Measurements from ENCODE around the gene CHRM4. TPM values are rescaled to one million over a fixed set of nuclear protein-coding genes. Genes with fewer than 3 reads are reported as not detected.

The CHRM4 gene
- total RNA-seq, 2 experiments from 2014 or later, result not detected

- CTCF ChIA-PET, result interaction anchor here (1.0 to 4.1 kb wide), 8 partner anchors 11 to 230 kb away, joined by 3 to 34 read pairs (median 4); partner anchors contain the start of genes ATG13 and HARBI1
- Mint-ChIP-seq H3K27ac (no peak overlapping the region), H3K4me3 (no peak overlapping the region), H3K27me3 (peaks cover 52% of the 10 kb centered on the region), H3K9me3 (no peaks in the 10 kb centered on the region), H3K36me3 (ENCODE audit: low read depth) (no peaks in the 10 kb centered on the region), H3K4me1 (ENCODE audit: low read depth) (peaks cover 18% of the 10 kb centered on the region)
- ATAC-seq (no peak), DNase-seq (no peak)
- POLR2A ChIA-PET, result interaction anchor here (1.0 to 1.1 kb wide), 2 partner anchors 10 to 67 kb away, joined by 3 to 4 read pairs; no protein-coding TSS in a partner anchor
- intact Hi-C loops (cut with micrococcal nuclease), result no loop called here
- no peak for TF ChIP-seq CTCF (IDR thresholded peaks at IDR 0.05)
Observed at GRCh38 chr11:46387456-46387855, 4.1 kb downstream of the CHRM4 start.

GRCh38 chr11:46386674-46387073, 4.9 kb downstream of the CHRM4 start:
- no peaks in the 10 kb centered on the region for H3K9me3 Mint-ChIP-seq
- peaks cover 55% of the 10 kb centered on the region for H3K27me3 Mint-ChIP-seq
- ATAC-seq (no peak), DNase-seq (no peak)
- ChIA-PET CTCF (interaction anchor here (1.1 to 4.1 kb wide), 5 partner anchors 10 to 149 kb away, joined by 3 to 34 read pairs (median 5); no protein-coding TSS in a partner anchor), POLR2A (interaction anchor here (1.0 to 1.1 kb wide), 2 partner anchors 9 to 68 kb away, joined by 3 to 4 read pairs; no protein-coding TSS in a partner anchor)
- no peak overlapping the region for H3K27ac Mint-ChIP-seq
- no peaks in the 10 kb centered on the region for H3K36me3 Mint-ChIP-seq (ENCODE audit: low read depth)
- TF ChIP-seq CTCF (IDR thresholded peaks at IDR 0.05), result no peak
- intact Hi-C loops (cut with micrococcal nuclease), result no loop called here
- H3K4me3 Mint-ChIP-seq, result no peak overlapping the region
- H3K4me1 Mint-ChIP-seq (ENCODE audit: low read depth), result peaks cover 22% of the 10 kb centered on the region

- Mint-ChIP-seq H3K4me3 (no peak overlapping the region), H3K27me3 (peaks cover 55% of the 10 kb centered on the region), H3K36me3 (ENCODE audit: low read depth) (no peaks in the 10 kb centered on the region), H3K9me3 (no peaks in the 10 kb centered on the region), H3K27ac (no peak overlapping the region), H3K4me1 (ENCODE audit: low read depth) (peaks cover 22% of the 10 kb centered on the region)
- intact Hi-C loops (cut with micrococcal nuclease), result no loop called here
- TF ChIP-seq CTCF (IDR thresholded peaks at IDR 0.05), result no peak
- ChIA-PET POLR2A (interaction anchor here (1.0 kb wide), 1 partner anchor 8 kb away, joined by 3 read pairs; no protein-coding TSS in a partner anchor), CTCF (no interaction called here)
- ATAC-seq, result no peak
- no peak for DNase-seq
Observed at GRCh38 chr11:46386005-46386578, 5.5 kb downstream of the CHRM4 start.

- Mint-ChIP-seq H3K36me3 (ENCODE audit: low read depth) (no peaks in the 10 kb centered on the region), H3K27ac (no peak overlapping the region), H3K9me3 (no peaks in the 10 kb centered on the region), H3K4me3 (no peak overlapping the region), H3K4me1 (ENCODE audit: low read depth) (peaks cover 22% of the 10 kb centered on the region), H3K27me3 (peaks cover 48% of the 10 kb centered on the region)
- TF ChIP-seq CTCF (IDR thresholded peaks at IDR 0.05), result no peak
- ChIA-PET CTCF (no interaction called here), POLR2A (no interaction called here)
- intact Hi-C loops (cut with micrococcal nuclease), result no loop called here
- ATAC-seq (no peak), DNase-seq (no peak)
Observed at GRCh38 chr11:46385169-46386004, 6.2 kb downstream of the CHRM4 start.
